ENCODE data around the gene AUTS2. TPM values are rescaled to one million over a fixed set of nuclear protein-coding genes. Genes with fewer than 3 reads are reported as not detected.

AUTS2 gene
- polyA plus RNA-seq, 3 donors, result 0.08 to 0.35 TPM; not detected in 1

- Histone ChIP-seq H3K9ac (ENCODE audit: insufficient read depth, low read length, poor library complexity, severe bottlenecking) (no peak overlapping the region), H3K27me3 (ENCODE audit: control insufficient read depth in 2 of 2, insufficient read depth in 2 of 2, low read length in 2 of 2) (no peaks in the 10 kb centered on the region), H3K27ac (ENCODE audit: low read depth in 1 of 2, low read length in 2 of 2) (no peak overlapping the region), H3K79me2 (ENCODE audit: insufficient read depth, low read length) (no peaks in the 10 kb centered on the region), H3K4me1 (ENCODE audit: control insufficient read depth in 1 of 2, insufficient read depth in 2 of 2, low read length in 2 of 2) (no peaks in the 10 kb centered on the region), H2AFZ (ENCODE audit: insufficient read depth, low read depth, low read length, poor library complexity, severe bottlenecking) (no peak overlapping the region), H4K20me1 (ENCODE audit: insufficient read depth, low read length) (no peaks in the 10 kb centered on the region), H3K4me3 (replicated peaks in 1 of 3; ENCODE audit: low read depth in 2 of 3, low read length in 3 of 3) (no peak overlapping the region), H3K36me3 (replicated peaks in 1 of 2; ENCODE audit: control insufficient read depth in 1 of 2, insufficient read depth in 2 of 2, low read length in 2 of 2) (no peaks in the 10 kb centered on the region), H3K9me3 (replicated peaks in 1 of 2; ENCODE audit: control insufficient read depth in 1 of 2, insufficient read depth in 1 of 2, low read length in 2 of 2) (no peaks in the 10 kb centered on the region), H3K4me2 (replicated peaks; ENCODE audit: extremely low read depth, low read length, poor library complexity, severe bottlenecking) (no peak overlapping the region)
- intact Hi-C loops (cut with micrococcal nuclease), result no loop called here
- DNase-seq, result no peak
- no peaks in the 10 kb centered on the region for H3K36me3 Mint-ChIP-seq
- no peak for TF ChIP-seq CTCF (IDR thresholded peaks at IDR 0.05)
- WGBS (ENCODE audit: insufficient coverage), result no CpG with 5 or more reads among the region's 7 CpGs
- peaks cover 4% of the 10 kb centered on the region for H3K4me1 Mint-ChIP-seq
- H3K4me3 Mint-ChIP-seq, result no peak overlapping the region
- no peaks in the 10 kb centered on the region for H3K9me3 Mint-ChIP-seq
- H3K27me3 Mint-ChIP-seq (ENCODE audit: low read depth in 3 of 3), result no peaks in the 10 kb centered on the region
- no peak overlapping the region for H3K27ac Mint-ChIP-seq
Observed at GRCh38 chr7:69871213-69871885, 273.1 kb downstream of the AUTS2 start.

- H3K27ac Mint-ChIP-seq, result peak overlapping the region in 1 of 7 donors; percentile 32
- H3K36me3 Mint-ChIP-seq, result no peaks in the 10 kb centered on the region
- Histone ChIP-seq H3K79me2 (ENCODE audit: insufficient read depth, low read length) (no peaks in the 10 kb centered on the region), H3K27me3 (ENCODE audit: control insufficient read depth in 2 of 2, insufficient read depth in 2 of 2, low read length in 2 of 2) (no peaks in the 10 kb centered on the region), H2AFZ (ENCODE audit: insufficient read depth, low read depth, low read length, poor library complexity, severe bottlenecking) (no peak overlapping the region), H3K36me3 (replicated peaks in 1 of 2; ENCODE audit: control insufficient read depth in 1 of 2, insufficient read depth in 2 of 2, low read length in 2 of 2) (no peaks in the 10 kb centered on the region), H4K20me1 (ENCODE audit: insufficient read depth, low read length) (no peaks in the 10 kb centered on the region), H3K4me3 (replicated peaks in 1 of 3; ENCODE audit: low read depth in 2 of 3, low read length in 3 of 3) (no peak overlapping the region), H3K4me1 (ENCODE audit: control insufficient read depth in 1 of 2, insufficient read depth in 2 of 2, low read length in 2 of 2) (no peaks in the 10 kb centered on the region), H3K9me3 (replicated peaks in 1 of 2; ENCODE audit: control insufficient read depth in 1 of 2, insufficient read depth in 1 of 2, low read length in 2 of 2) (no peaks in the 10 kb centered on the region), H3K9ac (ENCODE audit: insufficient read depth, low read length, poor library complexity, severe bottlenecking) (no peak overlapping the region), H3K4me2 (replicated peaks; ENCODE audit: extremely low read depth, low read length, poor library complexity, severe bottlenecking) (no peak overlapping the region), H3K27ac (ENCODE audit: low read depth in 1 of 2, low read length in 2 of 2) (no peak overlapping the region)
- peaks cover 4% of the 10 kb centered on the region for H3K4me1 Mint-ChIP-seq
- WGBS (ENCODE audit: insufficient coverage), result 93% methylated on average over 5 of the region's 9 CpGs
- no peak overlapping the region for H3K4me3 Mint-ChIP-seq
- intact Hi-C loops (cut with micrococcal nuclease), result no loop called here
- no peak for DNase-seq
- no peaks in the 10 kb centered on the region for H3K9me3 Mint-ChIP-seq
- TF ChIP-seq CTCF (IDR thresholded peaks at IDR 0.05), result no peak
- H3K27me3 Mint-ChIP-seq (ENCODE audit: low read depth in 3 of 3), result no peaks in the 10 kb centered on the region
Observed at GRCh38 chr7:69871886-69872569, 273.8 kb downstream of the AUTS2 start.

Data from CD14-positive monocyte (primary cell).